ENCODE data around the gene POLK. TPM values are rescaled to one million over a fixed set of nuclear protein-coding genes. Genes with fewer than 3 reads are reported as not detected.

POLK gene
- total RNA-seq, 1 experiment from 2014 or later = 7.5 TPM

- CTCF ChIA-PET = interaction anchor here (0.7 kb wide), 1 partner anchor 52 kb away, joined by 3 read pairs; no protein-coding TSS in a partner anchor
- peak within 1 kb of the TSS; percentile 87 for H3K27ac Mint-ChIP-seq (ENCODE audit: unreplicated experiment)
- Histone ChIP-seq H3K27me3 (replicated peaks; ENCODE audit: control insufficient read depth, insufficient read depth, low read length) (no peaks in the 10 kb centered on the region), H3K4me1 (peaks cover 55% of the 10 kb centered on the region), H3K4me3 (ENCODE audit: low read depth, low read length) (peak within 1 kb of the TSS; percentile 74), H3K36me3 (ENCODE audit: control insufficient read depth, insufficient read depth, low read length) (no peaks in the 10 kb centered on the region), H3K9me3 (no peaks in the 10 kb centered on the region)
- no peaks in the 10 kb centered on the region for H3K9me3 Mint-ChIP-seq (ENCODE audit: unreplicated experiment)
- no peaks in the 10 kb centered on the region for H3K36me3 Mint-ChIP-seq (ENCODE audit: insufficient read depth, unreplicated experiment)
- DNase-seq = peak; percentile 61 to 70
- BruUV-seq (replicated peaks) = TSS peak; percentile 12
- no peaks in the 10 kb centered on the region for H3K27me3 Mint-ChIP-seq (ENCODE audit: insufficient read depth, unreplicated experiment)
- intact Hi-C loops (cut with micrococcal nuclease; ENCODE audit: unreplicated experiment) = loop anchor here (1.0 to 5.0 kb wide), 3 partner anchors 9 to 99 kb away; partner anchors contain the start of genes CERT1 and POLK
- peak within 1 kb of the TSS; percentile 99 for H3K4me3 Mint-ChIP-seq (ENCODE audit: unreplicated experiment)
- POLR2A ChIA-PET = interaction anchor here (1.0 kb wide), 1 partner anchor 9 kb away, joined by 3 read pairs; no protein-coding TSS in a partner anchor
- H3K4me1 Mint-ChIP-seq (ENCODE audit: low read depth, unreplicated experiment) = peaks cover 28% of the 10 kb centered on the region
- no peak for TF ChIP-seq CTCF (IDR thresholded peaks at IDR 0.05; ENCODE audit: insufficient read depth in 1 of 2, low read depth in 1 of 2, low read length in 1 of 2, severe bottlenecking in 1 of 2, unreplicated experiment in 1 of 2)
Measured at GRCh38 chr5:75611311-75612225, 99.9 kb downstream of the POLK start, which contains the start of gene ANKDD1B. Gene ANKDD1B, plus strand, starts transcription at chr5:75611453. Its CDS starts 182 bp downstream, at chr5:75611635.

DNA sequence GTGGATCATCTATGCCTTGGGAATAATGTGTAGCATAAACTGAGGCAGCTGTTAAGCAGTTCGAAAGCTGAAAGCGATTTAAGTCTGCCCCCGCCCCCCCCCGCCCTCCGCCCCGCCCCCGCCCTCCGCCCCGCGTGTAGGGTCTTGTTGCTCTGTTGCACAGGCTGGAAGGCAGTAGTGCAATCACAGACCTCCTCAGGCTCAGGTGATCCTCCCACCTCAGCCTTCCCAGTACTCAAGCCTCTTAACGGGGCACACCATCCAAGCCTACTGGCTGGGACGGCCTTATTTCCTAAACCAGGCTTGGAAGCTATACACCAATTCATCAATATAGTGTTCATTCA lies 100.5 kb downstream of the POLK start:
- Mint-ChIP-seq H3K4me1 (ENCODE audit: low read depth, unreplicated experiment) (peaks cover 34% of the 10 kb centered on the region), H3K4me3 (ENCODE audit: unreplicated experiment) (peak overlapping the region; percentile 99), H3K27me3 (ENCODE audit: insufficient read depth, unreplicated experiment) (no peaks in the 10 kb centered on the region), H3K36me3 (ENCODE audit: insufficient read depth, unreplicated experiment) (no peaks in the 10 kb centered on the region), H3K9me3 (ENCODE audit: unreplicated experiment) (no peaks in the 10 kb centered on the region), H3K27ac (ENCODE audit: unreplicated experiment) (no peak overlapping the region)
- ChIA-PET POLR2A (interaction anchor here (1.0 kb wide), 1 partner anchor 8 kb away, joined by 3 read pairs; no protein-coding TSS in a partner anchor), CTCF (interaction anchor here (0.7 kb wide), 1 partner anchor 51 kb away, joined by 3 read pairs; no protein-coding TSS in a partner anchor)
- Histone ChIP-seq H3K9me3 (no peaks in the 10 kb centered on the region), H3K4me3 (ENCODE audit: low read depth, low read length) (peak overlapping the region; percentile 74), H3K4me1 (peaks cover 57% of the 10 kb centered on the region), H3K27me3 (replicated peaks; ENCODE audit: control insufficient read depth, insufficient read depth, low read length) (no peaks in the 10 kb centered on the region), H3K36me3 (ENCODE audit: control insufficient read depth, insufficient read depth, low read length) (no peaks in the 10 kb centered on the region)
- no TSS peak for BruUV-seq (replicated peaks)
- no peak for TF ChIP-seq CTCF (IDR thresholded peaks at IDR 0.05; ENCODE audit: insufficient read depth in 1 of 2, low read depth in 1 of 2, low read length in 1 of 2, severe bottlenecking in 1 of 2, unreplicated experiment in 1 of 2)
- DNase-seq = peak in 1 of 2 experiments; percentile 46
- intact Hi-C loops (cut with micrococcal nuclease; ENCODE audit: unreplicated experiment) = loop anchor here (5.0 kb wide), 2 partner anchors 35 to 100 kb away; partner anchors contain the start of genes CERT1 and POLK

DNA sequence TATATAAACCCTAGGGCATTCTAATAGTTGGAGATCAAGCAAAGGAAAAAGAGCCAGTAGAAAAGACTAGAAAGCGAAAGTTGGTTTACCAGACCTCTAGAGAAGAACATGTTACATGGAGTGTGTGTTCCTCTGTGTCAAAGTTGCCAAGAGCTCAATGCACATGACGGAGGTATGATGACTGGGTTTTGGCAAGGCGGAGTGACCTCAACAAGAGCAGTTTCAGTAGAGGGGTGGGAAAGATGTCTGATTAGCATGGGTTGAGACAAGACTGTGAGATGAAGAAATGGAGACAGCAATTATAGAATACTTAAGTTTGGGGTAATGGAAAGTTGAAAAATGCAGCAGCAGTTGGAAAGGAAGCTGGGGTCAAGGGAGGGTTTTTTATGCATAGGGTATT lies 101.2 kb downstream of the POLK start:
- no peaks in the 10 kb centered on the region for H3K9me3 ChIP-seq
- BruUV-seq (replicated peaks) = no TSS peak
- POLR2A ChIA-PET = no interaction called here
- Mint-ChIP-seq H3K4me1 (ENCODE audit: low read depth, unreplicated experiment) (peaks cover 41% of the 10 kb centered on the region), H3K27me3 (ENCODE audit: insufficient read depth, unreplicated experiment) (no peaks in the 10 kb centered on the region), H3K27ac (ENCODE audit: unreplicated experiment) (no peak overlapping the region), H3K9me3 (ENCODE audit: unreplicated experiment) (no peaks in the 10 kb centered on the region), H3K4me3 (ENCODE audit: unreplicated experiment) (no peak overlapping the region), H3K36me3 (ENCODE audit: insufficient read depth, unreplicated experiment) (no peaks in the 10 kb centered on the region)
- peaks cover 64% of the 10 kb centered on the region for H3K4me1 ChIP-seq
- no peaks in the 10 kb centered on the region for H3K36me3 ChIP-seq (ENCODE audit: control insufficient read depth, insufficient read depth, low read length)
- CTCF ChIA-PET = no interaction called here
- no peaks in the 10 kb centered on the region for H3K27me3 ChIP-seq (replicated peaks; ENCODE audit: control insufficient read depth, insufficient read depth, low read length)
- TF ChIP-seq CTCF (IDR thresholded peaks at IDR 0.05; ENCODE audit: insufficient read depth in 1 of 2, low read depth in 1 of 2, low read length in 1 of 2, severe bottlenecking in 1 of 2, unreplicated experiment in 1 of 2) = no peak
- intact Hi-C loops (cut with micrococcal nuclease; ENCODE audit: unreplicated experiment) = loop anchor here (5.0 kb wide), 2 partner anchors 34 to 101 kb away; partner anchors contain the start of genes CERT1 and POLK
- no peak for DNase-seq
- H3K4me3 ChIP-seq (ENCODE audit: low read depth, low read length) = no peak overlapping the region

Data from Caco-2 (cell line).